ENCODE data around the gene LIPI. TPM values are rescaled to one million over a fixed set of nuclear protein-coding genes. Genes with fewer than 3 reads are reported as not detected.

LIPI gene
- total and polyA plus RNA-seq, 2 experiments from 2014 or later = not detected

Small RNA genes lying within 50 kb of the gene (small RNA-seq; reads per million reads assigned to genes)
- gene RF01518 (not detected), gene RNA5SP488 (not detected)

Other genes with a start within 250 kb of the LIPI start
- 1.4 and 6.1 TPM in 2 replicates for gene RBM11, start 5.2 kb upstream of the LIPI start, total RNA-seq
- gene RBM11, start 5.2 kb upstream of the LIPI start, polyA plus RNA-seq = 1.1 and 3.5 TPM in 2 replicates
- 54.4 and 55.5 TPM in 2 replicates for gene HSPA13, start 172.2 kb upstream of the LIPI start, total RNA-seq
- gene HSPA13, start 172.2 kb upstream of the LIPI start, polyA plus RNA-seq = 24.8 and 24.9 TPM in 2 replicates